ENCODE data around the gene FBXO47. TPM values are rescaled to one million over a fixed set of nuclear protein-coding genes. Genes with fewer than 3 reads are reported as not detected.
A peak's percentile ranks its signal among the peaks of the same experiment; 100 is the strongest.
"Not testable (repeated sequence)": the region's sequence is repeated elsewhere in the genome, so short reads cannot be mapped to it uniquely, and the experiment has no call there.

Gene FBXO47
- total RNA-seq, 2 experiments from 2014 or later: 0.14 to 0.15 TPM

GRCh38 chr17:38970804-38971203, 3.6 kb upstream of the FBXO47 start:
- Mint-ChIP-seq H3K9me3 (no peaks in the 10 kb centered on the region), H3K27ac (no peak overlapping the region)
- CTCF ChIA-PET: interaction anchor here (1.3 to 1.5 kb wide), 2 partner anchors 12 to 103 kb away, joined by 3 to 6 read pairs; no protein-coding TSS in a partner anchor

GRCh38 chr17:38970128-38970527, 2.9 kb upstream of the FBXO47 start:
- Mint-ChIP-seq H3K27ac (no peak overlapping the region), H3K9me3 (no peaks in the 10 kb centered on the region), H3K27me3 (ENCODE audit: low read depth) (no peaks in the 10 kb centered on the region), H3K4me3 (no peak overlapping the region), H3K4me1 (ENCODE audit: low read depth) (peaks cover 12% of the 10 kb centered on the region), H3K36me3 (ENCODE audit: low read depth) (no peaks in the 10 kb centered on the region)
- CTCF ChIA-PET: no interaction called here
- intact Hi-C loops (cut with micrococcal nuclease): no loop called here
- DNase-seq: no peak

More at GRCh38 chr17:38970804-38971203, 3.6 kb upstream of the FBXO47 start:
- H3K4me3 Mint-ChIP-seq: no peak overlapping the region
- intact Hi-C loops (cut with micrococcal nuclease): no loop called here
- DNase-seq: no peak
- no peaks in the 10 kb centered on the region for H3K36me3 Mint-ChIP-seq (ENCODE audit: low read depth)
- no peaks in the 10 kb centered on the region for H3K27me3 Mint-ChIP-seq (ENCODE audit: low read depth)
- peaks cover 13% of the 10 kb centered on the region for H3K4me1 Mint-ChIP-seq (ENCODE audit: low read depth)

- H3K27me3 Mint-ChIP-seq (ENCODE audit: low read depth): no peaks in the 10 kb centered on the region
- H3K27ac Mint-ChIP-seq: no peak overlapping the region
- H3K36me3 Mint-ChIP-seq (ENCODE audit: low read depth): no peaks in the 10 kb centered on the region
- CTCF ChIA-PET: interaction anchor here (0.6 kb wide), 1 partner anchor 1324 kb away, joined by 4 read pairs; no protein-coding TSS in a partner anchor
- H3K9me3 Mint-ChIP-seq: no peaks in the 10 kb centered on the region
- DNase-seq: no peak
- no peak overlapping the region for H3K4me3 Mint-ChIP-seq
- H3K4me1 Mint-ChIP-seq (ENCODE audit: low read depth): peaks cover 12% of the 10 kb centered on the region
- intact Hi-C loops (cut with micrococcal nuclease): loop anchor here (5.0 kb wide), 1 partner anchor 217 kb away; the partner anchor contains the start of gene PSMB3
Measured at GRCh38 chr17:38969281-38969680, 2.1 kb upstream of the FBXO47 start.

GRCh38 chr17:38961413-38961812, 5.8 kb downstream of the FBXO47 start:
- intact Hi-C loops (cut with micrococcal nuclease): no loop called here
- H3K4me3 Mint-ChIP-seq: no peak overlapping the region
- H3K9me3 Mint-ChIP-seq: no peaks in the 10 kb centered on the region
- CTCF ChIA-PET: interaction anchor here (0.7 kb wide), 1 partner anchor 22 kb away, joined by 4 read pairs; no protein-coding TSS in a partner anchor
- no peak overlapping the region for H3K27ac Mint-ChIP-seq
- H3K36me3 Mint-ChIP-seq (ENCODE audit: low read depth): no peaks in the 10 kb centered on the region
- DNase-seq: no peak
- no peaks in the 10 kb centered on the region for H3K27me3 Mint-ChIP-seq (ENCODE audit: low read depth)
- H3K4me1 Mint-ChIP-seq (ENCODE audit: low read depth): peaks cover 37% of the 10 kb centered on the region

- Mint-ChIP-seq H3K27ac (peak overlapping the region; percentile 68), H3K4me1 (ENCODE audit: low read depth) (peaks cover 37% of the 10 kb centered on the region), H3K4me3 (peak overlapping the region; percentile 9), H3K36me3 (ENCODE audit: low read depth) (no peaks in the 10 kb centered on the region), H3K27me3 (ENCODE audit: low read depth) (no peaks in the 10 kb centered on the region), H3K9me3 (no peaks in the 10 kb centered on the region)
- CTCF ChIA-PET: interaction anchor here (0.6 to 1.6 kb wide), 4 partner anchors 87 to 525 kb away, joined by 3 to 4 read pairs (median 3); partner anchors contain the start of gene RPL23
- DNase-seq: no peak
- intact Hi-C loops (cut with micrococcal nuclease): no loop called here
Measured at GRCh38 chr17:38960402-38960801, 6.8 kb downstream of the FBXO47 start.

GRCh38 chr17:38959508-38959907, 7.7 kb downstream of the FBXO47 start:
- Mint-ChIP-seq H3K27me3 (ENCODE audit: low read depth) (no peaks in the 10 kb centered on the region), H3K4me3 (no peak overlapping the region), H3K27ac (no peak overlapping the region), H3K36me3 (ENCODE audit: low read depth) (no peaks in the 10 kb centered on the region), H3K9me3 (no peaks in the 10 kb centered on the region), H3K4me1 (ENCODE audit: low read depth) (peaks cover 37% of the 10 kb centered on the region)
- CTCF ChIA-PET: interaction anchor here (1.6 kb wide), 1 partner anchor 106 kb away, joined by 4 read pairs; the partner anchor contains the start of gene RPL23
- intact Hi-C loops (cut with micrococcal nuclease): no loop called here
- DNase-seq: no peak

GRCh38 chr17:38958756-38959155, 8.4 kb downstream of the FBXO47 start:
- intact Hi-C loops (cut with micrococcal nuclease): no loop called here
- Mint-ChIP-seq H3K4me1 (ENCODE audit: low read depth) (peaks cover 37% of the 10 kb centered on the region), H3K27me3 (ENCODE audit: low read depth) (no peaks in the 10 kb centered on the region), H3K4me3 (no peak overlapping the region), H3K27ac (no peak overlapping the region), H3K36me3 (ENCODE audit: low read depth) (no peaks in the 10 kb centered on the region), H3K9me3 (no peaks in the 10 kb centered on the region)
- no peak for DNase-seq
- CTCF ChIA-PET: interaction anchor here (0.6 to 1.4 kb wide), 9 partner anchors 23 to 206 kb away, joined by 3 to 7 read pairs (median 3); partner anchors contain the start of genes LASP1 and LASP1NB

GRCh38 chr17:38958326-38958725, 8.9 kb downstream of the FBXO47 start:
- H3K4me3 Mint-ChIP-seq: no peak overlapping the region
- H3K9me3 Mint-ChIP-seq: no peaks in the 10 kb centered on the region
- CTCF ChIA-PET: interaction anchor here (0.6 to 1.4 kb wide), 11 partner anchors 18 to 206 kb away, joined by 3 to 7 read pairs (median 3); partner anchors contain the start of genes LASP1 and LASP1NB
- H3K27ac Mint-ChIP-seq: peak overlapping the region; percentile 30
- no peak for DNase-seq
- H3K36me3 Mint-ChIP-seq (ENCODE audit: low read depth): no peaks in the 10 kb centered on the region
- intact Hi-C loops (cut with micrococcal nuclease): no loop called here
- H3K27me3 Mint-ChIP-seq (ENCODE audit: low read depth): no peaks in the 10 kb centered on the region
- H3K4me1 Mint-ChIP-seq (ENCODE audit: low read depth): peaks cover 37% of the 10 kb centered on the region

GRCh38 chr17:38953800-38954199, 13.4 kb downstream of the FBXO47 start:
- H3K27me3 Mint-ChIP-seq (ENCODE audit: low read depth); H3K9me3 Mint-ChIP-seq; DNase-seq; intact Hi-C loops (cut with micrococcal nuclease); H3K4me3 Mint-ChIP-seq; H3K27ac Mint-ChIP-seq; H3K36me3 Mint-ChIP-seq (ENCODE audit: low read depth): not testable (repeated sequence)
- peaks cover 12% of the 10 kb centered on the region for H3K4me1 Mint-ChIP-seq (ENCODE audit: low read depth)
- CTCF ChIA-PET: interaction anchor here (0.8 kb wide), 1 partner anchor 68 kb away, joined by 3 read pairs; no protein-coding TSS in a partner anchor

- CTCF ChIA-PET: interaction anchor here (1.7 kb wide), 1 partner anchor 218 kb away, joined by 3 read pairs; no protein-coding TSS in a partner anchor
- Mint-ChIP-seq H3K27me3 (ENCODE audit: low read depth) (no peaks in the 10 kb centered on the region), H3K4me3 (no peak overlapping the region), H3K27ac (no peak overlapping the region), H3K9me3 (no peaks in the 10 kb centered on the region), H3K36me3 (ENCODE audit: low read depth) (no peaks in the 10 kb centered on the region), H3K4me1 (ENCODE audit: low read depth) (peaks cover 13% of the 10 kb centered on the region)
- intact Hi-C loops (cut with micrococcal nuclease): no loop called here
- DNase-seq: no peak
Measured at GRCh38 chr17:38947189-38947588, 20.0 kb downstream of the FBXO47 start.

- Mint-ChIP-seq H3K27ac (peak overlapping the region; percentile 84), H3K9me3 (no peaks in the 10 kb centered on the region), H3K4me3 (no peak overlapping the region), H3K27me3 (ENCODE audit: low read depth) (no peaks in the 10 kb centered on the region), H3K36me3 (ENCODE audit: low read depth) (no peaks in the 10 kb centered on the region), H3K4me1 (ENCODE audit: low read depth) (peaks cover 13% of the 10 kb centered on the region)
- DNase-seq: peak; percentile 67
- CTCF ChIA-PET: interaction anchor here (0.6 kb wide), 1 partner anchor 606 kb away, joined by 3 read pairs; no protein-coding TSS in a partner anchor
- intact Hi-C loops (cut with micrococcal nuclease): loop anchor here (2.0 kb wide), 1 partner anchor 17 kb away; no protein-coding TSS in a partner anchor
Measured at GRCh38 chr17:38943607-38944006, 23.6 kb downstream of the FBXO47 start.

- no peak for DNase-seq
- H3K36me3 Mint-ChIP-seq (ENCODE audit: low read depth): no peaks in the 10 kb centered on the region
- no peak overlapping the region for H3K27ac Mint-ChIP-seq
- H3K27me3 Mint-ChIP-seq (ENCODE audit: low read depth): no peaks in the 10 kb centered on the region
- H3K4me3 Mint-ChIP-seq: no peak overlapping the region
- H3K9me3 Mint-ChIP-seq: no peaks in the 10 kb centered on the region
- intact Hi-C loops (cut with micrococcal nuclease): loop anchor here (2.0 kb wide), 1 partner anchor 16 kb away; no protein-coding TSS in a partner anchor
- CTCF ChIA-PET: no interaction called here
- H3K4me1 Mint-ChIP-seq (ENCODE audit: low read depth): peaks cover 13% of the 10 kb centered on the region
Measured at GRCh38 chr17:38942696-38943334, 24.4 kb downstream of the FBXO47 start.

Measured in activated naive CD4-positive, alpha-beta T cell treated with anti-CD3 and anti-CD28 coated beads for 36 hours (primary cell).